C4-2B (cell line): ENCODE data around the gene NNT.

Experiments
- CTCF ChIP-seq: fragments of 450-650 bp; conservative IDR thresholded peaks from 2 replicates; pipeline ENCODE4 v1.5.1; 2017; ENCODE audit warnings: mild to moderate bottlenecking
- ZFX ChIP-seq: fragments of 450-650 bp; IDR thresholded peaks from 2 replicates; pipeline ENCODE4 v1.6.1; 2017

- TF ChIP-seq CTCF (no peak), ZFX (no peak)
Observed at GRCh38 chr5:43639566-43639965, 36.6 kb downstream of the NNT start.
